GM21723 (cell line): ENCODE results near the gene CCSER2.
A peak's percentile ranks its signal among the peaks of the same experiment; 100 is the strongest.
"Not testable (repeated sequence)": the region's sequence is repeated elsewhere in the genome, so short reads cannot be mapped to it uniquely, and the experiment has no call there.

Experiments
- ATAC-seq: cut with Tn5 transposase; IDR thresholded peaks from one replicate; pipeline ENCODE4 v1.9.1; 2021; ENCODE audit warnings: mild to moderate bottlenecking, moderate library complexity; ENCODE audit not compliant: unreplicated experiment

Gene CCSER2

GRCh38 chr10:84328418-84329195 is at the start of gene CCSER2:
Gene CCSER2 (plus strand): TSS chr10:84328589. CDS start chr10:84371053, 42,464 bp downstream.
- ATAC-seq, result peak; percentile 73

DNA sequence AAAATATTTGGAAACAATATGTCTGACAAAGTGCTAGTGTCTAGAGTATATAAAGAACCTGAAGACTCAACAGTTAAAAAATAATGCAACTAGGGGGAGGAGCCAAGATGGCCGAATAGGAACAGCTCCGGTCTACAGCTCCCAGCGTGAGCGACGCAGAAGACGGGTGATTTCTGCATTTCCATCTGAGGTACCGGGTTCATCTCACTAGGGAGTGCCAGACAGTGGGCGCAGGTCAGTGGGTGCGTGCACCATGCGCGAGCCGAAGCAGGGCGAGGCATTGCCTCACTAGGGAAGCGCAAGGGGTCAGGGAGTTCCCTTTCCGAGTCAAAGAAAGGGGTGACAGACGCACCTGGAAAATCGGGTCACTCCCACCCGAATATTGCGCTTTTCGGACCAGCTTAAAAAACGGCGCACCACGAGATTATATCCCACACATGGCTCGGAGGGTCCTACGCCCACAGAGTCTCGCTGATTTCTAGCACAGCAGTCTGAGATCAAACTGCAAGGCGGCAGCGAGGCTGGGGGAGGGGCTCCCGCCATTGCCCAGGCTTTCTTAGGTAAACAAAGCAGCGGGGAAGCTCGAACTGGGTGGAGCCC is 48.4 kb upstream of the CCSER2 start:
- not testable (repeated sequence) for ATAC-seq

- ATAC-seq, result no peak
Observed at GRCh38 chr10:84286695-84287094, 41.7 kb upstream of the CCSER2 start.

GRCh38 chr10:84288151-84288550 is 40.2 kb upstream of the CCSER2 start:
- no peak for ATAC-seq

DNA sequence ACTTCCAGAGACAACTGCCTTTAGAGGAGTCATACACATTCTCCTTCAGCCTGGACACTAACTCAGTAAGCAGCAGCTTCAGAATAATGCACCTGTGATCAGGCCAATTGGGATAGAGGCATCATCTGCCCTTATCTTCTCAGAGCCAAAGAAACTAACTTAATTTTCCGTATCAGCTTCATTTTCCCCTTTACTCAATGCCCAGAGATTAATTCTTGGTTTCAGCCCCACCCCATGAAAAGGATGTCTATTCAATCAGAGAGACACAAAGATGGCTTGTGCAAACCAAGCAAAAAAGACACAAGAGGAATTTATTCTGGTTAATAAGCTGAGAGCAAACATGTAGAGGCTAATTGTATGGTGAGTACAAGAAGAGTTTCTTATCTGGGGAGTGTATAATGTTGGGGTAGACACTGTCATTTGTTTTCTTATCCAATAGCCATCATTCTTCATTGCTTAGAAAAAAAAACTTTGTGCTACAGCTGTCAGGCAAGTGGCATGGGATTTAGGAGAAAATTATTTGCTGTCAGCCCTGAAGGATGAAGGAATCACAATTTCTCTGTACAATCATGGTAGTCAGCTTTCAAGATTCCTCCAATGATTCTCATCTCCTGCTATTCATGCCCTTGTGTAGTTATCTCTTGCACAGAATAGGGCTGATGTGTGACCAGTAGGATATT is 38.7 kb upstream of the CCSER2 start:
- no peak for ATAC-seq

GRCh38 chr10:84290235-84290634 is 38.2 kb upstream of the CCSER2 start:
- ATAC-seq, result no peak

DNA sequence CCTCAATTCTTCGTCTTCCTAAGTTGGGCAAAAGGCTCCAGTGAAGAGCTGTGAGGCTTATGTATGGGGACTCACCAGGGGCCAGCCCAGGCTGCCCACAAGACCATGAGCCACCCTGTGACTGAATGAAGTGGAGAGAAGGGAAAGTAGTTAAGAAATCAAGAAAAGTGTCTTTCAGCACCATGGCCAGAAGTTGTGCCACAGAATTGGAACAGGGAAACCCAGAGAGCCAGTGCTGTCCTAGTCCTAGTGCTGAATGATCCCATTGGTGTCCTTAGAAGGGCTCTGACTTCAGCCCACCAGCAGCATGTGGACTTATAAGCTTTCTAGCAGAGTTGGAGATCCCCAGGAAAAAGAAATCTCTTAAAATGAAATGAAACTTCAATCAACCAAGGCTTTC is 37.0 kb upstream of the CCSER2 start:
- ATAC-seq, result no peak

DNA sequence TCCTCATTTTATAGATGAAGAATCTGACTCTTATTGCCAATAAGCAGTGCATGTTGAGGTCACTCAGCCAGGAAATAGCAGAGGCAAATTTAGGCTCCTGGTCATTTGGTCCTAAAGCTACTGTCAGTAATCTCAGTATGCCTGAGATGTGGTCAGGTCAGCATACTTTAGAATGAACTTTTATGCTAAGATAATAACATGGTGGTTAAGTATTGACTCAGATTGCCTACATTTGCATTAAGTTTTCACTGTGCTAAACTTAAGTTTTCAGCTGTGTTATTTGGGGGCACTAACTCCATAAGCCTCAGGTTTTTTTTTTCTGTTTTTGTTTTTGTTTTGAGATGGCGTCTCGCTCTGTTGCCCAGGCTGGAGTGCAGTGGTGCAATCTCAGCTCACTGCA is 35.9 kb upstream of the CCSER2 start:
- peak; percentile 69 for ATAC-seq

- ATAC-seq, result no peak
Observed at GRCh38 chr10:84293171-84293570, 35.2 kb upstream of the CCSER2 start.

GRCh38 chr10:84293574-84294016 is 34.8 kb upstream of the CCSER2 start:
- ATAC-seq, result no peak

GRCh38 chr10:84294766-84295447 is 33.5 kb upstream of the CCSER2 start:
- ATAC-seq, result peak; percentile 77

- no peak for ATAC-seq
Observed at GRCh38 chr10:84296091-84296981, 32.1 kb upstream of the CCSER2 start.

GRCh38 chr10:84298057-84298456 is 30.3 kb upstream of the CCSER2 start:
- ATAC-seq, result no peak

- no peak for ATAC-seq
Observed at GRCh38 chr10:84302223-84302622, 26.2 kb upstream of the CCSER2 start.

GRCh38 chr10:84306751-84307384 is 21.5 kb upstream of the CCSER2 start:
- ATAC-seq, result no peak

GRCh38 chr10:84308021-84308420 is 20.4 kb upstream of the CCSER2 start:
- no peak for ATAC-seq

GRCh38 chr10:84308481-84309304 is 19.7 kb upstream of the CCSER2 start:
- ATAC-seq, result peak; percentile 75

DNA sequence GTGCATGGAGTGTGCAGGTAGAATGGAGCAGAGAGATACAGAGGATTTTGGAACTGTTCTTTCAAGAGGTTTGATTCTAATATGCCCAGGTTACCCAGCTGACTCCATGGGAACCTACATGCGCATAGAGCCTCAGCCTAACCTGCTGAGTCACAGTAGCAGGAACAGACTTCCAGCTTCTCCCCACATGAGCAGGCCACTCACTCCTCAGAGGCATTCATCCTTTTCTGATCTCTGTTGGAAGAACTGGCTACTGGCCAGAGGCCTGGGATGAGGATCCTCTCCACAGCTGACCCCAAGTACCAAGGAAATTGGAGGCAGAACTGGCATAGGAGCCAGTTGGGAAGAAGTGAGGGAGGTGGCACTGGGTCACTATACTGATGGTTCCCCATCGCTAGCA is 17.9 kb upstream of the CCSER2 start:
- no peak for ATAC-seq

DNA sequence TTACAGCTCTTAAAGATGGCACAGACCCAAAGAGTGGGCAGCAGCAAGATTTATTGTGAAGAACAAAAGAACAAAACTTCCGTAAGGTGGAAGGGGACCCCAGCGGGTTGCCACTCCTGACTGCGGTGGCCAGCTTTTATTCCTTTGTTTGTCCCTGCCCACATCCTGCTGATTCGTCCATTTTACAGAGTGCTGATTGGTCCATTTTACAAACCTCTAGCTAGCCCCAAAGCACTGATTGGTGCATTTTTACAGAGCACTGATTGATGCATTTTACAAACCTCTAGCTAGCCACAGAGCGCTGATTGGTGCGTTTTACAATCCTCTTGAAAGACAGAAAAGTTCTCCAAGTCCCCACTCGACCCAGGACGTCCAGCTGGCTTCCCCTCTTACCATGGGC is 16.8 kb upstream of the CCSER2 start:
- no peak for ATAC-seq
